Limb (tissue), 2 donors: ENCODE results near the gene MS4A10.
"Not testable (repeated sequence)": the region's sequence is repeated elsewhere in the genome, so short reads cannot be mapped to it uniquely, and the experiment has no call there.

ENCODE experiments used
- DNase-seq, 2 donors: peaks; one replicate each; pipeline ENCODE4 v3.0.0-alpha.2; 2016; ENCODE audit errors: extremely low spot score in 2 of 2

MS4A10 gene

GRCh38 chr11:60785136-60785535 lies at the start of gene MS4A10:
TSS of gene MS4A10 (plus strand) at chr11:60785333. CDS start at chr11:60790336, 5,003 bp downstream.
- DNase-seq = no peak

- DNase-seq = no peak
Observed at GRCh38 chr11:60739114-60739513, 46.0 kb upstream of the MS4A10 start.

GRCh38 chr11:60740573-60740972 lies 44.6 kb upstream of the MS4A10 start:
- DNase-seq = no peak

GRCh38 chr11:60741421-60741820 lies 43.7 kb upstream of the MS4A10 start:
- no peak for DNase-seq

- DNase-seq = no peak
Observed at GRCh38 chr11:60743058-60743457, 42.1 kb upstream of the MS4A10 start.

- DNase-seq = no peak
Observed at GRCh38 chr11:60744114-60744513, 41.0 kb upstream of the MS4A10 start.

- no peak for DNase-seq
Observed at GRCh38 chr11:60747359-60747873, 37.7 kb upstream of the MS4A10 start.

GRCh38 chr11:60748225-60748624 lies 36.9 kb upstream of the MS4A10 start:
- DNase-seq = no peak

GRCh38 chr11:60748821-60749220 lies 36.3 kb upstream of the MS4A10 start:
- no peak for DNase-seq

- DNase-seq = no peak
Observed at GRCh38 chr11:60750911-60751310, 34.2 kb upstream of the MS4A10 start.

GRCh38 chr11:60753309-60753708 lies 31.8 kb upstream of the MS4A10 start:
- DNase-seq = no peak

GRCh38 chr11:60754887-60755286 lies 30.2 kb upstream of the MS4A10 start:
- DNase-seq = no peak

- no peak for DNase-seq
Observed at GRCh38 chr11:60756307-60757032, 28.7 kb upstream of the MS4A10 start, which contains the start of gene MS4A15. TSS of gene MS4A15 (plus strand) at chr11:60756867. CDS start at chr11:60763734, 6,867 bp downstream.

GRCh38 chr11:60757231-60757800 lies 27.8 kb upstream of the MS4A10 start:
- no peak for DNase-seq

GRCh38 chr11:60758671-60759070 lies 26.5 kb upstream of the MS4A10 start:
- not testable (repeated sequence) for DNase-seq

- not testable (repeated sequence) for DNase-seq
Observed at GRCh38 chr11:60759438-60760225, 25.5 kb upstream of the MS4A10 start.

- no peak for DNase-seq
Observed at GRCh38 chr11:60761436-60762190, 23.5 kb upstream of the MS4A10 start.

- DNase-seq = peak in 1 of 2 donors; percentile 39
Observed at GRCh38 chr11:60762851-60763691, 22.1 kb upstream of the MS4A10 start.

- no peak for DNase-seq
Observed at GRCh38 chr11:60763692-60764369, 21.3 kb upstream of the MS4A10 start.

GRCh38 chr11:60764879-60765278 lies 20.3 kb upstream of the MS4A10 start:
- no peak for DNase-seq
